SK-N-SH treated with all-trans-retinoic acid at 6 μM for 48 hours (cell line): ENCODE results near the gene EEF2.

Experiments used
- ATAC-seq: fragments of 200-7000 bp; cut with Tn5 transposase; 3 replicates; pipeline ENCODE4 v1.9.1; 2020; ENCODE audit warnings: mild to moderate bottlenecking, moderate library complexity
- ARNTL ChIP-seq: fragments of 450-650 bp; formaldehyde crosslinking; IDR thresholded peaks from 2 replicates; pipeline ENCODE4 v1.5.0; 2020; ENCODE audit warnings: low read depth, mild to moderate bottlenecking, moderate library complexity, borderline replicate concordance
- BACH2 ChIP-seq: fragments of 250-450 bp; sonication (Bioruptor Pico); IDR thresholded peaks from 2 replicates; pipeline ENCODE4 v1.9.0; 2021; ENCODE audit warnings: mild to moderate bottlenecking, borderline replicate concordance
- CREB5 ChIP-seq: fragments of 250-450 bp; sonication (Bioruptor Pico); IDR thresholded peaks from 2 replicates; pipeline ENCODE4 v1.5.1; 2020; ENCODE audit warnings: low read depth, mild to moderate bottlenecking, moderate library complexity
- CSDC2 ChIP-seq: fragments of 250-450 bp; sonication (Bioruptor Pico); IDR thresholded peaks from 2 replicates; pipeline ENCODE4 v1.5.0; 2020; ENCODE audit warnings: mild to moderate bottlenecking, moderate library complexity
- ESRRG ChIP-seq: fragments of 250-450 bp; sonication (Bioruptor Pico); IDR thresholded peaks from 2 replicates; pipeline ENCODE4 v1.6.1; 2021; ENCODE audit warnings: mild to moderate bottlenecking
- GLIS3 ChIP-seq: fragments of 250-450 bp; sonication (Bioruptor Pico); IDR thresholded peaks from 2 replicates; pipeline ENCODE4 v1.5.0; 2020; ENCODE audit warnings: mild to moderate bottlenecking, moderate library complexity
- ISL1 ChIP-seq: fragments of 250-450 bp; sonication (Bioruptor Pico); IDR thresholded peaks from 2 replicates; pipeline ENCODE4 v2.1.2; 2022; ENCODE audit warnings: mild to moderate bottlenecking, moderate library complexity
- OSR1 ChIP-seq: fragments of 250-450 bp; sonication (Bioruptor Pico); IDR thresholded peaks from 2 replicates; pipeline ENCODE4 v1.8.0; 2022; ENCODE audit warnings: moderate library complexity, mild to moderate bottlenecking, inconsistent platforms
- POU6F1 ChIP-seq: fragments of 250-450 bp; sonication (Bioruptor Pico); IDR thresholded peaks from 2 replicates; pipeline ENCODE4 v1.8.0; 2021; ENCODE audit warnings: low read depth, mild to moderate bottlenecking, moderate library complexity, borderline replicate concordance
- PPARA ChIP-seq: fragments of 250-450 bp; sonication (Bioruptor Pico); IDR thresholded peaks from 2 replicates; pipeline ENCODE4 v1.5.0; 2020; ENCODE audit warnings: mild to moderate bottlenecking, borderline replicate concordance
- RARB ChIP-seq: fragments of 250-450 bp; sonication (Bioruptor Pico); IDR thresholded peaks from 2 replicates; pipeline ENCODE4 v1.8.0; 2021; ENCODE audit warnings: mild to moderate bottlenecking, moderate library complexity
- TCF4 ChIP-seq: fragments of 250-450 bp; sonication (Bioruptor Pico); IDR thresholded peaks from 2 replicates; pipeline ENCODE4 v1.8.0; 2021; ENCODE audit warnings: mild to moderate bottlenecking, moderate library complexity, borderline replicate concordance
- ZC3H10 ChIP-seq: fragments of 250-450 bp; sonication (Bioruptor Pico); IDR thresholded peaks from 2 replicates; pipeline ENCODE4 v1.5.1; 2021; ENCODE audit warnings: mild to moderate bottlenecking, moderate library complexity
- ZFP3 ChIP-seq: fragments of 250-450 bp; sonication (Bioruptor Pico); IDR thresholded peaks from 2 replicates; pipeline ENCODE4 v1.5.0; 2020; ENCODE audit warnings: mild to moderate bottlenecking, moderate library complexity
- ZFP30 ChIP-seq: fragments of 450-650 bp; formaldehyde crosslinking; IDR thresholded peaks from 2 replicates; pipeline ENCODE4 v1.5.0; 2022; ENCODE audit warnings: mild to moderate bottlenecking, moderate library complexity
- ZNF565 ChIP-seq: fragments of 450-650 bp; formaldehyde crosslinking; conservative IDR thresholded peaks from 2 replicates; pipeline ENCODE4 v1.5.0; 2020; ENCODE audit warnings: low read depth, mild to moderate bottlenecking, moderate library complexity
- ZNF70 ChIP-seq: fragments of 450-650 bp; formaldehyde crosslinking; IDR thresholded peaks from 2 replicates; pipeline ENCODE4 v1.5.0; 2020; ENCODE audit warnings: mild to moderate bottlenecking, moderate library complexity
- ZNF8 ChIP-seq: fragments of 450-650 bp; formaldehyde crosslinking; IDR thresholded peaks from 2 replicates; pipeline ENCODE4 v1.5.0; 2020; ENCODE audit warnings: mild to moderate bottlenecking, moderate library complexity
- TF ChIP-seq, protein P1 (sequence below): fragments of 250-450 bp; sonication (Bioruptor Pico); IDR thresholded peaks from 2 replicates; pipeline ENCODE4 v1.5.0; 2020; ENCODE audit warnings: mild to moderate bottlenecking, moderate library complexity
- TF ChIP-seq, protein P2 (sequence below): fragments of 250-450 bp; sonication (Bioruptor Pico); IDR thresholded peaks from 2 replicates; pipeline ENCODE4 v1.8.0; 2020; ENCODE audit warnings: mild to moderate bottlenecking, moderate library complexity, borderline replicate concordance
- TF ChIP-seq, protein P3 (sequence below): fragments of 250-450 bp; sonication (Bioruptor Pico); IDR thresholded peaks from 2 replicates; pipeline ENCODE4 v1.5.1; 2021; ENCODE audit warnings: mild to moderate bottlenecking, moderate library complexity

The EEF2 gene

DNA sequence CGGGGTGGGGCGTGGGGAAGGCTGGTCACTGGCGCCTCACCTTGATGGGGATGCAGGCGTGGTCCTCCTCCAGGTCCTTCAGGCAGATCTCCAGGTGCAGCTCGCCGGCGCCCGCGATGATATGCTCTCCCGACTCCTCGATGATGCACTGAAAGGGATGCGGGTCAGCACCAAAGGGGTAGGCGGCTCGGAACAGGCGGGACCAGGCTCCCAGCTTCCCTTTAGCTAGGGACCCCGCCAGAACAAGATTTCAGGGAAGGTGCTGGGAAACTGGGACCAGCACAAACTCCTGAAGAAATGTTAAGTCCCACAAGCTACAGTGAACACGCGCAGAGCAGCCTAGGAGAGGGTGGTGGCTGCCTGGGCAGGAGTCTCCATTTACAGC lies 6.0 kb downstream of the EEF2 start:
- no peak for ATAC-seq
- no peak for TF ChIP-seq ZC3H10 (CRISPR knock-in tag)
- no peak for TF ChIP-seq OSR1 (CRISPR knock-in tag)
- no peak for TF ChIP-seq ISL1 (CRISPR knock-in tag)
- TF ChIP-seq ZNF8 (CRISPR knock-in tag) = no peak
- no peak for TF ChIP-seq TCF4
- TF ChIP-seq POU6F1 (CRISPR knock-in tag) = no peak
- no peak for TF ChIP-seq GLIS3
- TF ChIP-seq BACH2 (CRISPR knock-in tag) = no peak
- TF ChIP-seq, protein P1, sequence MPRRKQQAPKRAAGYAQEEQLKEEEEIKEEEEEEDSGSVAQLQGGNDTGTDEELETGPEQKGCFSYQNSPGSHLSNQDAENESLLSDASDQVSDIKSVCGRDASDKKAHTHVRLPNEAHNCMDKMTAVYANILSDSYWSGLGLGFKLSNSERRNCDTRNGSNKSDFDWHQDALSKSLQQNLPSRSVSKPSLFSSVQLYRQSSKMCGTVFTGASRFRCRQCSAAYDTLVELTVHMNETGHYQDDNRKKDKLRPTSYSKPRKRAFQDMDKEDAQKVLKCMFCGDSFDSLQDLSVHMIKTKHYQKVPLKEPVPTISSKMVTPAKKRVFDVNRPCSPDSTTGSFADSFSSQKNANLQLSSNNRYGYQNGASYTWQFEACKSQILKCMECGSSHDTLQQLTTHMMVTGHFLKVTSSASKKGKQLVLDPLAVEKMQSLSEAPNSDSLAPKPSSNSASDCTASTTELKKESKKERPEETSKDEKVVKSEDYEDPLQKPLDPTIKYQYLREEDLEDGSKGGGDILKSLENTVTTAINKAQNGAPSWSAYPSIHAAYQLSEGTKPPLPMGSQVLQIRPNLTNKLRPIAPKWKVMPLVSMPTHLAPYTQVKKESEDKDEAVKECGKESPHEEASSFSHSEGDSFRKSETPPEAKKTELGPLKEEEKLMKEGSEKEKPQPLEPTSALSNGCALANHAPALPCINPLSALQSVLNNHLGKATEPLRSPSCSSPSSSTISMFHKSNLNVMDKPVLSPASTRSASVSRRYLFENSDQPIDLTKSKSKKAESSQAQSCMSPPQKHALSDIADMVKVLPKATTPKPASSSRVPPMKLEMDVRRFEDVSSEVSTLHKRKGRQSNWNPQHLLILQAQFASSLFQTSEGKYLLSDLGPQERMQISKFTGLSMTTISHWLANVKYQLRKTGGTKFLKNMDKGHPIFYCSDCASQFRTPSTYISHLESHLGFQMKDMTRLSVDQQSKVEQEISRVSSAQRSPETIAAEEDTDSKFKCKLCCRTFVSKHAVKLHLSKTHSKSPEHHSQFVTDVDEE (CRISPR knock-in tag) = no peak
- no peak for TF ChIP-seq PPARA (CRISPR knock-in tag)
- TF ChIP-seq ZFP30 = no peak
- TF ChIP-seq, protein P2, sequence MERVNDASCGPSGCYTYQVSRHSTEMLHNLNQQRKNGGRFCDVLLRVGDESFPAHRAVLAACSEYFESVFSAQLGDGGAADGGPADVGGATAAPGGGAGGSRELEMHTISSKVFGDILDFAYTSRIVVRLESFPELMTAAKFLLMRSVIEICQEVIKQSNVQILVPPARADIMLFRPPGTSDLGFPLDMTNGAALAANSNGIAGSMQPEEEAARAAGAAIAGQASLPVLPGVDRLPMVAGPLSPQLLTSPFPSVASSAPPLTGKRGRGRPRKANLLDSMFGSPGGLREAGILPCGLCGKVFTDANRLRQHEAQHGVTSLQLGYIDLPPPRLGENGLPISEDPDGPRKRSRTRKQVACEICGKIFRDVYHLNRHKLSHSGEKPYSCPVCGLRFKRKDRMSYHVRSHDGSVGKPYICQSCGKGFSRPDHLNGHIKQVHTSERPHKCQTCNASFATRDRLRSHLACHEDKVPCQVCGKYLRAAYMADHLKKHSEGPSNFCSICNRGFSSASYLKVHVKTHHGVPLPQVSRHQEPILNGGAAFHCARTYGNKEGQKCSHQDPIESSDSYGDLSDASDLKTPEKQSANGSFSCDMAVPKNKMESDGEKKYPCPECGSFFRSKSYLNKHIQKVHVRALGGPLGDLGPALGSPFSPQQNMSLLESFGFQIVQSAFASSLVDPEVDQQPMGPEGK (CRISPR knock-in tag) = no peak
- TF ChIP-seq ARNTL (CRISPR knock-in tag) = no peak
- TF ChIP-seq, protein P3, sequence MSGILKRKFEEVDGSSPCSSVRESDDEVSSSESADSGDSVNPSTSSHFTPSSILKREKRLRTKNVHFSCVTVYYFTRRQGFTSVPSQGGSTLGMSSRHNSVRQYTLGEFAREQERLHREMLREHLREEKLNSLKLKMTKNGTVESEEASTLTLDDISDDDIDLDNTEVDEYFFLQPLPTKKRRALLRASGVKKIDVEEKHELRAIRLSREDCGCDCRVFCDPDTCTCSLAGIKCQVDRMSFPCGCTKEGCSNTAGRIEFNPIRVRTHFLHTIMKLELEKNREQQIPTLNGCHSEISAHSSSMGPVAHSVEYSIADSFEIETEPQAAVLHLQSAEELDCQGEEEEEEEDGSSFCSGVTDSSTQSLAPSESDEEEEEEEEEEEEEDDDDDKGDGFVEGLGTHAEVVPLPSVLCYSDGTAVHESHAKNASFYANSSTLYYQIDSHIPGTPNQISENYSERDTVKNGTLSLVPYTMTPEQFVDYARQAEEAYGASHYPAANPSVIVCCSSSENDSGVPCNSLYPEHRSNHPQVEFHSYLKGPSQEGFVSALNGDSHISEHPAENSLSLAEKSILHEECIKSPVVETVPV (CRISPR knock-in tag) = no peak
- TF ChIP-seq ZNF565 (CRISPR knock-in tag) = no peak
- no peak for TF ChIP-seq ESRRG (CRISPR knock-in tag)
- no peak for TF ChIP-seq RARB (CRISPR knock-in tag)
- no peak for TF ChIP-seq CREB5 (CRISPR knock-in tag)

DNA sequence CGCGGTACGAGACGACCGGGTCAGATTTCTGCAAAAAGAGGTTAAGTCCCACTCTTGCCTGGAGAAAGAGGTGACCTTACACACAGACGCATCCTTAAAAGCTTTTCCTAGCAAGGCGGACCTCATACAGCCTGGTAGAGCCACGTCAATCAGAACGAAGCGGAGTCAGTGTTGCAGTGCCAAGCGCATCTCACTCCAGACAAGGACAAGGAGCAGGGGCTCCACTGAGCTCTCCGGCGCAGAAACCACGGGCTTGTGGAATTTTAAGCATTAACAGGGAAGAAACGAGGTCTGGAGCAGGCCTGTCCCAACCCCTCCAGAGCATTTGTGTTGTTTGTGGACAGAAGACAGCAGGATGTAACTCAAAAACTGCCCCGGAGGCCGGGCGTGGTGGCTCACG lies 7.1 kb downstream of the EEF2 start:
- TF ChIP-seq ZNF70 (CRISPR knock-in tag) = no peak
- no peak for TF ChIP-seq ZFP3 (CRISPR knock-in tag)
- TF ChIP-seq ESRRG (CRISPR knock-in tag) = no peak
- TF ChIP-seq ZNF565 (CRISPR knock-in tag) = no peak
- TF ChIP-seq CSDC2 = no peak
- TF ChIP-seq, protein P3 (CRISPR knock-in tag) = no peak
- TF ChIP-seq, all 23 proteins: peak for 0
- no peak for ATAC-seq
